IMR-90 (cell line): ENCODE data around the gene FAXC. TPM values are rescaled to one million over a fixed set of nuclear protein-coding genes. Genes with fewer than 3 reads are reported as not detected.
"Not testable (repeated sequence)": the region's sequence is repeated elsewhere in the genome, so short reads cannot be mapped to it uniquely, and the experiment has no call there.

Experiments
- ATAC-seq: fragments of 200-7000 bp; cut with Tn5 transposase; 2 replicates; pipeline ENCODE4 v1.9.1; 2020; ENCODE audit warnings: low read depth, mild to moderate bottlenecking, moderate library complexity
- BruUV-seq: library from RNA; stranded (reverse); fragments of 400-500 nt; replicated peaks from 2 replicates; lab custom pipeline; 2021; lab: Mats Ljungman, UMichigan
- CTCF ChIA-PET: fragments of 300-600 bp; formaldehyde crosslinking; extraction: SDS; loops from one replicate; lab custom pipeline; 2021; ENCODE audit warnings: antibody characterized with exemption; lab: Yijun Ruan, JAX
- POLR2A ChIA-PET: fragments of 300-600 bp; sonication (Branson Sonifier 250); formaldehyde crosslinking; loops from one replicate; lab custom pipeline; 2022; ENCODE audit warnings: antibody characterized with exemption; ENCODE audit not compliant: unreplicated experiment; lab: Charles Lee
- DNase-seq: peaks from one replicate; pipeline ENCODE4 v3.0.0; 2013
- H2AFZ ChIP-seq: replicated peaks from 2 replicates; pipeline ENCODE3; 2013; ENCODE audit warnings: low read length, mild to moderate bottlenecking; ENCODE audit not compliant: poor library complexity
- H2AK5ac ChIP-seq: 2 replicates; pipeline ENCODE4 v1.6.1; 2013; ENCODE audit warnings: low read depth, low read length, inconsistent platforms
- H2AK9ac ChIP-seq: replicated peaks from 2 replicates; pipeline ENCODE3; 2013; ENCODE audit warnings: mild to moderate bottlenecking, low read depth, low read length, moderate library complexity; ENCODE audit not compliant: poor library complexity
- H2BK120ac ChIP-seq: 2 replicates; pipeline ENCODE4 v1.6.1; 2013; ENCODE audit warnings: low read depth, low read length, inconsistent platforms
- H2BK15ac ChIP-seq: 3 replicates; pipeline ENCODE4 v1.6.1; 2013; ENCODE audit warnings: low read depth, low read length, inconsistent platforms
- H2BK20ac ChIP-seq: 2 replicates; pipeline ENCODE4 v1.6.1; 2013; ENCODE audit warnings: low read depth, mild to moderate bottlenecking, inconsistent platforms, low read length, moderate library complexity
- H2BK5ac ChIP-seq: 2 replicates; pipeline ENCODE4 v1.6.1; 2013; ENCODE audit warnings: mild to moderate bottlenecking, low read depth, low read length, inconsistent platforms; ENCODE audit not compliant: poor library complexity, severe bottlenecking
- H3K14ac ChIP-seq: replicated peaks from 2 replicates; pipeline ENCODE4 v1.6.1; 2013; ENCODE audit warnings: low read depth, low read length, inconsistent platforms
- H3K18ac ChIP-seq: 2 replicates; pipeline ENCODE4 v1.6.1; 2013; ENCODE audit warnings: low read depth, low read length, control low read depth
- H3K23ac ChIP-seq: 2 replicates; pipeline ENCODE4 v1.6.1; 2013; ENCODE audit warnings: low read depth, low read length, inconsistent platforms
- H3K27ac ChIP-seq: 2 replicates; pipeline ENCODE4 v1.5.1; 2013; ENCODE audit warnings: mild to moderate bottlenecking, control low read depth, low read length; ENCODE audit not compliant: insufficient read depth
- H3K27me3 ChIP-seq: 2 replicates; pipeline ENCODE4 v1.6.1; 2013; ENCODE audit warnings: low read length; ENCODE audit not compliant: control insufficient read depth, insufficient read depth
- H3K36me3 ChIP-seq: 2 replicates; pipeline ENCODE4 v1.6.1; 2013; ENCODE audit warnings: low read length, mixed read lengths; ENCODE audit not compliant: control insufficient read depth, insufficient read depth
- H3K4ac ChIP-seq: 2 replicates; pipeline ENCODE4 v1.6.1; 2013; ENCODE audit warnings: low read depth, low read length, inconsistent platforms
- H3K4me1 ChIP-seq: 2 replicates; pipeline ENCODE4 v1.6.1; 2013; ENCODE audit warnings: low read length, mixed read lengths; ENCODE audit not compliant: control insufficient read depth, insufficient read depth
- H3K4me2 ChIP-seq: 2 replicates; pipeline ENCODE4 v1.6.1; 2013; ENCODE audit warnings: low read depth, mild to moderate bottlenecking, control low read depth, low read length, moderate library complexity
- H3K4me3 ChIP-seq: 2 replicates; pipeline ENCODE4 v1.5.1; 2013; ENCODE audit warnings: low read depth, mild to moderate bottlenecking, control low read depth, low read length, moderate library complexity; ENCODE audit not compliant: insufficient read depth
- H3K56ac ChIP-seq: 2 replicates; pipeline ENCODE4 v1.6.1; 2013; ENCODE audit warnings: low read length, inconsistent platforms; ENCODE audit not compliant: insufficient read depth; ENCODE audit errors: extremely low read depth
- H3K79me1 ChIP-seq, 2 experiments: 2 replicates each; pipeline ENCODE4 v1.6.1; 2013; ENCODE audit warnings: low read length in 2 of 2, inconsistent platforms in 1 of 2, low read depth in 1 of 2
- H3K9ac ChIP-seq: 2 replicates; pipeline ENCODE4 v1.6.1; 2013; ENCODE audit warnings: low read depth, low read length, control low read depth
- H3K9me1 ChIP-seq: 2 replicates; pipeline ENCODE4 v1.6.1; 2013; ENCODE audit warnings: low read length, inconsistent platforms; ENCODE audit not compliant: insufficient read depth
- H3K9me3 ChIP-seq: 2 replicates; pipeline ENCODE4 v1.6.1; 2013; ENCODE audit warnings: low read length; ENCODE audit not compliant: control insufficient read depth, insufficient read depth
- H4K20me1 ChIP-seq: 2 replicates; pipeline ENCODE4 v1.6.1; 2013; ENCODE audit warnings: low read length, inconsistent platforms; ENCODE audit not compliant: insufficient read depth
- H4K5ac ChIP-seq: 2 replicates; pipeline ENCODE4 v1.6.1; 2013; ENCODE audit warnings: mild to moderate bottlenecking, low read depth, low read length, control low read depth
- H4K8ac ChIP-seq, 2 experiments: 2 replicates each; pipeline ENCODE4 v1.6.1; 2013; ENCODE audit warnings: low read depth in 2 of 2, low read length in 2 of 2, control low read depth in 1 of 2, inconsistent platforms in 1 of 2
- H4K91ac ChIP-seq: 2 replicates; pipeline ENCODE4 v1.6.1; 2013; ENCODE audit warnings: low read depth, low read length, inconsistent platforms; ENCODE audit not compliant: insufficient read depth
- WGBS, 2 experiments: methylation state at CpG; one replicate each; pipeline versions ENCODE4 v1.1.5 to v1.1.7; 2013; ENCODE audit warnings: missing lambda C conversion rate in 2 of 2; ENCODE audit not compliant: insufficient read length in 1 of 2; ENCODE audit errors: extremely low coverage in 2 of 2; 5-methylcytosine and 5-hydroxymethylcytosine counted together
- dilution Hi-C: fragments of 300-500 bp; cut with HindIII; formaldehyde crosslinking; loops from one replicate; pipeline ENCODE4 v1.14.3; 2018; ENCODE audit warnings: low sequenced_read_pairs; ENCODE audit not compliant: unreplicated experiment
- in situ Hi-C: fragments of 300-500 bp; cut with MboI; formaldehyde crosslinking; loops from 3 replicates; pipeline ENCODE4 v1.14.3; 2019; ENCODE audit warnings: low sequenced_read_pairs, inconsistent platforms, mixed read lengths
- intact Hi-C: fragments of 100-400 bp; cut with micrococcal nuclease; formaldehyde crosslinking; loops from 2 replicates; pipeline ENCODE4 v1.10.0; 2022
- polyA plus RNA-seq, 3 experiments: library from polyadenylated mRNA; depleted of rRNA; stranded (reverse); fragments of >200 nt; gene quantifications; 2 replicates each; pipeline ENCODE4 v1.2.3, GENCODE V29; 2012; ENCODE audit warnings: low replicate concordance in 1 of 3
- total RNA-seq: library from RNA; depleted of rRNA; stranded (reverse); fragments of >200 nt; gene quantifications from 2 replicates; pipeline ENCODE4 v1.2.3, GENCODE V29; 2012

FAXC gene
- total and polyA plus RNA-seq, 2 of the 4 experiments (the other 2 are of a cell fraction) = 1.1 to 2.7 TPM

GRCh38 chr6:99265447-99265846 lies 84.0 kb downstream of the FAXC start:
- H3K9me3 ChIP-seq, H3K79me1 ChIP-seq, H3K36me3 ChIP-seq, H4K8ac ChIP-seq, H2AFZ ChIP-seq, DNase-seq, H3K9me1 ChIP-seq, H2AK9ac ChIP-seq, H3K14ac ChIP-seq, intact Hi-C loops, H3K4ac ChIP-seq, H2BK15ac ChIP-seq, H3K4me2 ChIP-seq, BruUV-seq, H2BK20ac ChIP-seq, H4K91ac ChIP-seq, H3K4me1 ChIP-seq, dilution Hi-C loops, CTCF ChIA-PET, H3K27me3 ChIP-seq, H2BK5ac ChIP-seq, H2AK5ac ChIP-seq, H2BK120ac ChIP-seq, in situ Hi-C loops, H3K9ac ChIP-seq, H4K5ac ChIP-seq, H3K4me3 ChIP-seq, H3K56ac ChIP-seq, ATAC-seq, H3K27ac ChIP-seq, H3K18ac ChIP-seq, POLR2A ChIA-PET, H3K23ac ChIP-seq, H4K20me1 ChIP-seq: not testable (repeated sequence)
- WGBS, 2 experiments = 92% methylated on average over 2 of the region's 5 CpGs; no CpG with 5 or more reads in 1 of the 2 experiments
